Lung (tissue), 12 donors: Measurements from ENCODE around the gene PHOX2A. TPM values are rescaled to one million over a fixed set of nuclear protein-coding genes. Genes with fewer than 3 reads are reported as not detected.

Experiments used
- ATAC-seq: fragments of 200-7000 bp; cut with Tn5 transposase; one replicate; pipeline ENCODE4 v1.9.1; 2020; ENCODE audit warnings: moderate number of reproducible peaks; ENCODE audit not compliant: insufficient read depth, low FRiP score
- DNase-seq, 3 donors: peaks; one replicate each; pipeline ENCODE4 v3.0.0-alpha.2; 2013 to 2017
- H3K27ac ChIP-seq, 2 donors: one replicate each; pipeline ENCODE4 v1.5.1; 2013; ENCODE audit warnings: mild to moderate bottlenecking in 2 of 2, moderate library complexity in 2 of 2, control low read depth in 1 of 2, inconsistent platforms in 1 of 2, low read depth in 1 of 2, low read length in 1 of 2
- H3K27me3 ChIP-seq, 3 donors: one replicate each; pipeline ENCODE4 v1.5.1; 2013; ENCODE audit warnings: low read length in 2 of 3; ENCODE audit not compliant: control insufficient read depth in 3 of 3, insufficient read depth in 3 of 3
- H3K36me3 ChIP-seq, 4 donors: one replicate each; pipeline ENCODE4 v1.5.1; 2013; ENCODE audit warnings: low read length in 4 of 4, mild to moderate bottlenecking in 1 of 4, moderate library complexity in 1 of 4; ENCODE audit not compliant: control insufficient read depth in 4 of 4, insufficient read depth in 4 of 4
- H3K4me1 ChIP-seq, 5 donors: one replicate each; pipeline ENCODE4 v1.5.1; 2013; ENCODE audit warnings: low read length in 5 of 5, mild to moderate bottlenecking in 2 of 5, moderate library complexity in 1 of 5; ENCODE audit not compliant: control insufficient read depth in 5 of 5, insufficient read depth in 5 of 5
- H3K4me3 ChIP-seq: one replicate; pipeline ENCODE4 v1.5.1; 2013; ENCODE audit warnings: mild to moderate bottlenecking, control low read depth, moderate library complexity
- H3K9ac ChIP-seq, 2 donors: one replicate each; pipeline ENCODE4 v1.5.1; 2013; ENCODE audit warnings: low read length in 2 of 2, control low read depth in 1 of 2; ENCODE audit not compliant: insufficient read depth in 1 of 2
- H3K9me3 ChIP-seq, 4 donors: one replicate each; pipeline ENCODE4 v1.5.1; 2013; ENCODE audit warnings: low read length in 3 of 4, mild to moderate bottlenecking in 1 of 4, moderate library complexity in 1 of 4; ENCODE audit not compliant: control insufficient read depth in 4 of 4, insufficient read depth in 3 of 4
- WGBS, 2 donors: extraction: QIAGEN DNeasy Blood & Tissue Kit; methylation state at CpG; one replicate each; pipeline ENCODE4 v1.1.7; 2013; 5-methylcytosine and 5-hydroxymethylcytosine counted together
- polyA plus RNA-seq, 2 donors: library from polyadenylated mRNA; stranded (reverse); fragments of 200-250 nt; gene quantifications; one replicate each; pipeline ENCODE4 v1.2.1, GENCODE V29; 2013
- total RNA-seq, 2 donors: library from RNA; depleted of rRNA in 1 of 2; stranded (reverse); fragments of >200 nt in 1 of 2; gene quantifications; one replicate each; pipeline ENCODE4 v1.2.1, GENCODE V29; 2014 to 2021
- TF ChIP-seq, protein P1 (sequence below): IDR thresholded peaks from 2 replicates; pipeline ENCODE4 v1.5.1; 2012; ENCODE audit warnings: mild to moderate bottlenecking; ENCODE audit errors: control extremely low read depth, extremely low read depth
- donor health status: control.
- donor health status: control.
- donor health status: Bipolar disorder and iron deficiency.
- donor health status: healthy.
- donor health status: DM: yes; HTN: yes; CAD: no.

PHOX2A gene
- total and polyA plus RNA-seq, 4 donors = not detected

DNA sequence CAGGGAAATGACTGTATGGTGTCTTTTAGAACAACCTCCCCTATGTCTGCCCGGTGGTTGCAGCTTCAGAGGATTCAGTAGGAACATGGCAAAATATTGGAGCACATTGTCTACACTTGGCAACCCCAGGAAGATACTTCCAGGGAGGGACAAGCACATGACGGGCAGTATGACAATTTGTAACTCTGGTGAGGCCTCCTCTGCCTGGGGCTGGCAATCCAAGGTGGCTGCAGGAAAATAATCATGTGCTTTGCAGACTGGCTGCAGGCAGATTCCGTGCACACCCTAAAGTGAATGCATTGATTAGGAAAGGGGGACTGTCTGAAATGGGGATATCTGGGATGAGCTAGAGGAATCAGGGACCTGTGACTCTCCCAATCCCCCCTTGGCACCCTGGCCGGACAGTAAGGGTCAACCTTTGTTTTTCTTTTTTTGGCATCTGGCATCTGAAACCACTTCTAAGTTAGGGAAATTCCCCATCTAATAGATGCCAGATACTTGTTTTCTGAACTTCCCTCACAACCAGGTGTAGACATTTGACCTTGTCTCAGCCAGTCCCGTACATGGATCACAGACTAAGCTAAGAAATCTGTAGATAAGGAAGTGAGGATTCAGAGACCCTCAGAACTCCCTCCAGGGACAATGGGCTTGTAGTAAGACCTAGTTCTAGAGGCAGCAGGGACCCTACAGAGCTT lies 10.5 kb upstream of the PHOX2A start:
- Histone ChIP-seq H3K9me3 (peaks cover 0 to 3% (median 0%) of the 10 kb centered on the region in 4 donors), H3K27ac (no peak overlapping the region), H3K9ac (no peak overlapping the region), H3K36me3 (no peaks in the 10 kb centered on the region), H3K4me1 (no peaks in the 10 kb centered on the region), H3K4me3 (no peak overlapping the region), H3K27me3 (peaks cover 0 to 3% (median under 1%) of the 10 kb centered on the region in 3 donors)
- DNase-seq (no peak), ATAC-seq (no peak)
- WGBS, 2 donors = 84 to 92% methylated on average over 5 of the region's 5 CpGs
- TF ChIP-seq, protein P1, sequence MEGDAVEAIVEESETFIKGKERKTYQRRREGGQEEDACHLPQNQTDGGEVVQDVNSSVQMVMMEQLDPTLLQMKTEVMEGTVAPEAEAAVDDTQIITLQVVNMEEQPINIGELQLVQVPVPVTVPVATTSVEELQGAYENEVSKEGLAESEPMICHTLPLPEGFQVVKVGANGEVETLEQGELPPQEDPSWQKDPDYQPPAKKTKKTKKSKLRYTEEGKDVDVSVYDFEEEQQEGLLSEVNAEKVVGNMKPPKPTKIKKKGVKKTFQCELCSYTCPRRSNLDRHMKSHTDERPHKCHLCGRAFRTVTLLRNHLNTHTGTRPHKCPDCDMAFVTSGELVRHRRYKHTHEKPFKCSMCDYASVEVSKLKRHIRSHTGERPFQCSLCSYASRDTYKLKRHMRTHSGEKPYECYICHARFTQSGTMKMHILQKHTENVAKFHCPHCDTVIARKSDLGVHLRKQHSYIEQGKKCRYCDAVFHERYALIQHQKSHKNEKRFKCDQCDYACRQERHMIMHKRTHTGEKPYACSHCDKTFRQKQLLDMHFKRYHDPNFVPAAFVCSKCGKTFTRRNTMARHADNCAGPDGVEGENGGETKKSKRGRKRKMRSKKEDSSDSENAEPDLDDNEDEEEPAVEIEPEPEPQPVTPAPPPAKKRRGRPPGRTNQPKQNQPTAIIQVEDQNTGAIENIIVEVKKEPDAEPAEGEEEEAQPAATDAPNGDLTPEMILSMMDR = no peak

DNA sequence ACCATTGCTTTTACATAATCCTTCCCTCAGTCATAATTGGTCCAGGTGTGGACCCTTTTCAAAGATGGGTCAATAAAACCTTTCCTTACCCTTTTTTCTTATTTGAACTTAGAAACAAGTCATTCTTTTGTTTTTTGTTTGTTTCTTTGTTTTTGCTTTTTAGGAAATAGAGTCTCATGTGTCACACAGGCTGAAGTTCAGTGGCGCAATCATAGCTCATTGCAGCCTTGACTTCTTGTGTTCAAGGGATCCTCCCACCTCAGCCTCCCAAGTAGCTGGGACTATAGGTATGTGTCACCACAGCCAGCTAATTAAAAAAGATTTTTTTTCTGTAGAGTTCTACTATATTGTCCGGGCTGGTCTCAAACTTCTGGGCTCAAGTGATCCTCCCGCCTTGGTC lies 9.4 kb upstream of the PHOX2A start:
- H3K4me1 ChIP-seq = no peaks in the 10 kb centered on the region
- TF ChIP-seq, protein P1 = no peak
- H3K27ac ChIP-seq = no peak overlapping the region
- 96 to 99% methylated on average over 3 of the region's 3 CpGs for WGBS, 2 donors
- no peak for ATAC-seq
- H3K27me3 ChIP-seq = peaks cover 0 to 4% (median 4%) of the 10 kb centered on the region in 3 donors
- no peak for DNase-seq
- peaks cover 0 to 3% (median 0%) of the 10 kb centered on the region in 4 donors for H3K9me3 ChIP-seq
- H3K4me3 ChIP-seq = no peak overlapping the region
- no peak overlapping the region for H3K9ac ChIP-seq
- H3K36me3 ChIP-seq = no peaks in the 10 kb centered on the region

DNA sequence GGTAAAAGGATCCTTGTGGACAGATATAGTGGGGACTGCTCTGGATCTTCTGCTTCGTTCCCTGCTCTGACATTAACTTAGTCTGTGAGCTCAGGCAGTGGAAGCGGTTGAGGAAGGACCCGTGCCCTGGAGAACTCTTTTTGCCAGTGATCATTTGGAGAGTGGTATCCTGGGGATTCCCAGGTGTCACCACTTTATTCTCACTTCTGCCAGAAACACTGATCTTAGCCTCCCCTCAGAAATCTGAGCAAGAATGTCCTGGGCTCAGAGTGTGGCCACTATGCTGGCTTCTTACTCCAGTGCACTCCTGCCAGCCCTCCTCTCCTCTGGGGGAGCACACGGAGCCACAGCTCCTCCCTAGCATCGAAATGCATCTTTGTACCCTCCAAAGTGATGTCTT lies 7.6 kb upstream of the PHOX2A start:
- H3K4me3 ChIP-seq = no peak overlapping the region
- no peaks in the 10 kb centered on the region for H3K36me3 ChIP-seq
- peaks cover 0 to 3% (median 0%) of the 10 kb centered on the region in 4 donors for H3K9me3 ChIP-seq
- DNase-seq = no peak
- no peak overlapping the region for H3K27ac ChIP-seq
- H3K9ac ChIP-seq = no peak overlapping the region
- WGBS, 2 donors = 86 to 87% methylated on average over 5 of the region's 5 CpGs
- ATAC-seq = no peak
- no peaks in the 10 kb centered on the region for H3K4me1 ChIP-seq
- H3K27me3 ChIP-seq = peaks cover 0 to 20% (median 19%) of the 10 kb centered on the region in 3 donors
- TF ChIP-seq, protein P1 = no peak
